GM12873 (cell line): ENCODE measurements around the gene CRLF2.

Source experiments
- CTCF ChIP-seq: IDR thresholded peaks from 2 replicates; pipeline ENCODE4 v1.5.1; 2012; ENCODE audit warnings: low read depth, mild to moderate bottlenecking, moderate library complexity, low read length, control low read depth; ENCODE audit not compliant: insufficient read depth; ENCODE audit errors: missing control alignments

Gene CRLF2

DNA sequence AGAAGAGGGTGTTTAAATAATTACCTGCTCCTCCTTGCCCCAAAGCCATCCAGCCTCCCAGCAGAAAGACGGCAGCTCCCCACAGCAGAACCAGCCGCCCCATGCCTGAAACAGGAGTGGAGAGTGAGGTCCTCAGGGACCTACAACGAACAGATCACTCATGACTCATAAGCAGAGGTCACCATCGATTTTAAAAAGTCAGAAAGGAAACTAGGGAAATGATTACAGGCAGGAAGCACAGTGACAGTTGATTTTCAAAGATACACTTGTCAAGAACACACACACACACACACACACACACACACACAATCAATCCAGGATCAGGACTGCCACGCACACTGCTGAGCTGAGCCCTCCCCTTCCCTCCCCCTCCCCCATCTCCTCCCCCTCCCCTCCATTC lies at the start of gene CRLF2:
Gene CRLF2, minus strand, starts transcription at position 118 of the 400 bp plus-strand sequence. Its CDS starts 15 bp downstream, at position 103.
- no peak for TF ChIP-seq CTCF

- TF ChIP-seq CTCF, result no peak
Observed at GRCh38 chrX:1261285-1261684, 48.8 kb upstream of the CRLF2 start.

DNA sequence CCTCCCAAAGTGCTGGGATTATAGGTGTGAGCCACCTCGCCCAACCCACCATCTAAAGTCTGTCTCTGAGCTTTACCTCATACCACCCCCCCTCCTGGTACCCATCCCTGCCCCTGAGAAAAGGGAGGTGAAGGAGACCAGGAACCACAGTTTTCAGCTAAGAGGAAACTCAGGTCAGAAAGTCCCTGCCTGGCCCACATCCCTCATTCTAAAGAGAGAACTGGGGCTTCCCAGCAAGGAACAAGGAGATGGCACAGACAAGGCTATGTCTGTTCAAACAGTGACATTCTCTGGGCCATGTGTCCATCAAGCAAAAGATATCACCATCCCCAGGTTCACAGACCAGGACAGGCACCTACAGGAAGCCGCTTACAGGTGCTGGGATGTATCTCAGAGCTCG lies 40.4 kb upstream of the CRLF2 start:
- no peak for TF ChIP-seq CTCF

GRCh38 chrX:1249101-1249887 lies 36.8 kb upstream of the CRLF2 start:
- no peak for TF ChIP-seq CTCF

- TF ChIP-seq CTCF, result no peak
Observed at GRCh38 chrX:1248331-1249061, 36.0 kb upstream of the CRLF2 start.

GRCh38 chrX:1246816-1247215 lies 34.4 kb upstream of the CRLF2 start:
- TF ChIP-seq CTCF, result peak; percentile 85
